GM12873 (cell line): Measurements from ENCODE around the gene CGNL1.

Source experiments
- CTCF ChIP-seq: IDR thresholded peaks from 2 replicates; pipeline ENCODE4 v1.5.1; 2012; ENCODE audit warnings: low read depth, mild to moderate bottlenecking, moderate library complexity, low read length, control low read depth; ENCODE audit not compliant: insufficient read depth; ENCODE audit errors: missing control alignments

CGNL1 gene

GRCh38 chr15:57463360-57463759 is 87.1 kb downstream of the CGNL1 start:
- no peak for TF ChIP-seq CTCF

- TF ChIP-seq CTCF = no peak
Observed at GRCh38 chr15:57464480-57464879, 88.2 kb downstream of the CGNL1 start.

- no peak for TF ChIP-seq CTCF
Observed at GRCh38 chr15:57468486-57468885, 92.2 kb downstream of the CGNL1 start.

- TF ChIP-seq CTCF = no peak
Observed at GRCh38 chr15:57470543-57470942, 94.2 kb downstream of the CGNL1 start.

- no peak for TF ChIP-seq CTCF
Observed at GRCh38 chr15:57472861-57473260, 96.6 kb downstream of the CGNL1 start.

GRCh38 chr15:57476533-57476975 is 100.2 kb downstream of the CGNL1 start:
- no peak for TF ChIP-seq CTCF

- no peak for TF ChIP-seq CTCF
Observed at GRCh38 chr15:57477736-57478522, 101.6 kb downstream of the CGNL1 start.

GRCh38 chr15:57479005-57479404 is 102.7 kb downstream of the CGNL1 start:
- TF ChIP-seq CTCF = no peak
